Left cardiac atrium (tissue), 4 donors: ENCODE data around the gene TNN. TPM values are rescaled to one million over a fixed set of nuclear protein-coding genes. Genes with fewer than 3 reads are reported as not detected.
A peak's percentile ranks its signal among the peaks of the same experiment; 100 is the strongest.
"Not testable (repeated sequence)": the region's sequence is repeated elsewhere in the genome, so short reads cannot be mapped to it uniquely, and the experiment has no call there.

Experiments
- ATAC-seq, 2 donors: fragments of 200-7000 bp; cut with Tn5 transposase; one replicate each; pipeline ENCODE4 v1.9.1; 2020; ENCODE audit warnings: mild to moderate bottlenecking in 2 of 2, moderate library complexity in 2 of 2
- DNase-seq: peaks from one replicate; pipeline ENCODE4 v3.0.0-alpha.2; 2020
- intact Hi-C, 2 donors: fragments of 100-400 bp; cut with DNase I; formaldehyde crosslinking; loops; one replicate each; pipeline versions ENCODE4 v1.14.1 to v1.15.1; 2022 to 2023
- long read RNA-seq: library from polyadenylated mRNA; unstranded; transcript quantifications from one replicate; pipeline ENCODE4 v2.0.0, GENCODE V29; 2021
- total RNA-seq, 2 donors: library from RNA; stranded (reverse); fragmentation: NEBNext Ultra II Directional; extraction: Animal tissue kit (Norgen Biotek cat#: 25700); gene quantifications; one replicate each; pipeline ENCODE4 v1.2.1, GENCODE V29; 2021
- donor health status: DM: no; HTN: yes; CAD: no.
- donor health status: DM: no; HTN: yes; CAD: no; lungs with severe emphysema.
- donor health status: DM: yes; HTN: yes; CAD: no.
- donor health status: Dilated cardiomyopathy.

Gene TNN
- under 1 TPM; 0.18 to 0.76 TPM for total RNA-seq
- long read RNA-seq = 0 reads

- no peak for DNase-seq
- intact Hi-C loops = no loop called here
These were observed at the start of gene TNN for GRCh38 chr1:175067362-175068106. TNN (plus strand) TSS chr1:175067833; CDS start chr1:175077419, 9,586 bp downstream.

GRCh38 chr1:175019524-175019923, 48.1 kb upstream of the TNN start:
- DNase-seq = no peak
- no peak for ATAC-seq
- intact Hi-C loops = no loop called here

More at GRCh38 chr1:175067362-175068106, at the start of gene TNN:
- no peak for ATAC-seq

GRCh38 chr1:175023043-175023921, 44.4 kb upstream of the TNN start, which contains the start of gene MRPS14:
MRPS14 (minus strand) TSS chr1:175023425; CDS start chr1:175023408, 17 bp downstream.
- ATAC-seq (peak; percentile 99 to 100), DNase-seq (peak; percentile 97)
- intact Hi-C loops = no loop called here

GRCh38 chr1:175023922-175024242, 43.8 kb upstream of the TNN start:
- ATAC-seq, intact Hi-C loops, DNase-seq: not testable (repeated sequence)

GRCh38 chr1:175024773-175025172, 42.9 kb upstream of the TNN start:
- ATAC-seq = no peak
- DNase-seq = no peak
- intact Hi-C loops = no loop called here

- intact Hi-C loops = loop anchor here in 1 of 2 donors (10.0 kb wide), 1 partner anchor 291 kb away; no protein-coding TSS in a partner anchor
- ATAC-seq = no peak
- no peak for DNase-seq
These were observed 33.7 kb upstream of the TNN start for GRCh38 chr1:175033953-175034352.

GRCh38 chr1:175034775-175035174, 32.9 kb upstream of the TNN start:
- no peak for ATAC-seq
- no peak for DNase-seq
- intact Hi-C loops = loop anchor here (5.0 to 10.0 kb wide), 2 partner anchors 83 to 290 kb away; no protein-coding TSS in a partner anchor

GRCh38 chr1:175035865-175036264, 31.8 kb upstream of the TNN start:
- ATAC-seq = no peak
- DNase-seq = no peak
- intact Hi-C loops = loop anchor here (5.0 to 10.0 kb wide), 2 partner anchors 81 to 289 kb away; no protein-coding TSS in a partner anchor

GRCh38 chr1:175036476-175036875, 31.2 kb upstream of the TNN start:
- DNase-seq (no peak), ATAC-seq (no peak)
- intact Hi-C loops = loop anchor here (5.0 to 10.0 kb wide), 2 partner anchors 81 to 288 kb away; no protein-coding TSS in a partner anchor

- DNase-seq (no peak), ATAC-seq (no peak)
- intact Hi-C loops = loop anchor here (5.0 to 10.0 kb wide), 2 partner anchors 80 to 287 kb away; no protein-coding TSS in a partner anchor
These were observed 30.2 kb upstream of the TNN start for GRCh38 chr1:175037416-175037815.

GRCh38 chr1:175040324-175040879, 27.2 kb upstream of the TNN start:
- intact Hi-C loops = no loop called here
- ATAC-seq (no peak), DNase-seq (no peak)

GRCh38 chr1:175042650-175043049, 25.0 kb upstream of the TNN start:
- DNase-seq = no peak
- ATAC-seq = no peak
- intact Hi-C loops = no loop called here

GRCh38 chr1:175043824-175044223, 23.8 kb upstream of the TNN start:
- intact Hi-C loops = no loop called here

GRCh38 chr1:175044591-175044990, 23.0 kb upstream of the TNN start:
- ATAC-seq, DNase-seq, intact Hi-C loops: not testable (repeated sequence)

More at GRCh38 chr1:175043824-175044223, 23.8 kb upstream of the TNN start:
- ATAC-seq (no peak), DNase-seq (no peak)

- intact Hi-C loops = no loop called here
- no peak for ATAC-seq
- no peak for DNase-seq
These were observed 22.5 kb upstream of the TNN start for GRCh38 chr1:175045097-175045496.

GRCh38 chr1:175045519-175045918, 22.1 kb upstream of the TNN start:
- DNase-seq (no peak), ATAC-seq (no peak)
- intact Hi-C loops = no loop called here

GRCh38 chr1:175050992-175051391, 16.6 kb upstream of the TNN start:
- intact Hi-C loops = no loop called here

GRCh38 chr1:175054736-175055135, 12.9 kb upstream of the TNN start:
- ATAC-seq (no peak), DNase-seq (no peak)
- intact Hi-C loops = no loop called here

More at GRCh38 chr1:175050992-175051391, 16.6 kb upstream of the TNN start:
- ATAC-seq = no peak
- no peak for DNase-seq

- DNase-seq = no peak
- no peak for ATAC-seq
- intact Hi-C loops = no loop called here
These were observed 5.3 kb upstream of the TNN start for GRCh38 chr1:175062339-175062738.
